HepG2 (cell line): ENCODE measurements around the gene CAMTA1. TPM values are rescaled to one million over a fixed set of nuclear protein-coding genes. Genes with fewer than 3 reads are reported as not detected.

ENCODE experiments used
- DMAP1 ChIP-seq: IDR thresholded peaks from 2 replicates; pipeline ENCODE4 v1.6.1; 2016
- FOSL1 ChIP-seq: sonication (generic); formaldehyde crosslinking; IDR thresholded peaks from 2 replicates; pipeline ENCODE4 v1.9.0; 2021; ENCODE audit warnings: missing genetic modification reagents, borderline replicate concordance
- GABPA ChIP-seq, 2 experiments: IDR thresholded peaks; 2 replicates each; pipeline ENCODE4 v1.6.1; 2011 to 2016; ENCODE audit warnings: low read depth in 2 of 2, low read length in 1 of 2, missing biosample characterization in 1 of 2, missing genetic modification characterization in 1 of 2
- IRX3 ChIP-seq: sonication (generic); formaldehyde crosslinking; IDR thresholded peaks from 2 replicates; pipeline ENCODE4 v1.8.1; 2023; ENCODE audit warnings: mild to moderate bottlenecking, low read depth, missing genetic modification reagents, borderline replicate concordance
- KLF16 ChIP-seq, 2 experiments: sonication (generic) in 1 of 2; formaldehyde crosslinking in 1 of 2; IDR thresholded peaks; 2 replicates each; pipeline versions ENCODE4 v1.6.1 to v1.8.0; 2016 to 2023; ENCODE audit warnings: missing genetic modification reagents in 2 of 2, missing compliant biosample characterization in 1 of 2
- KLF6 ChIP-seq: IDR thresholded peaks from 2 replicates; pipeline ENCODE4 v1.8.0; 2016; ENCODE audit warnings: missing biosample characterization, missing genetic modification reagents
- NFKBIZ ChIP-seq: IDR thresholded peaks from 2 replicates; pipeline ENCODE4 v1.6.1; 2018; ENCODE audit warnings: missing genetic modification reagents, missing compliant biosample characterization
- NR2F6 ChIP-seq, 2 experiments: IDR thresholded peaks; 2 replicates each; pipeline ENCODE4 v1.6.1; 2016; ENCODE audit warnings: antibody characterized with exemption in 1 of 2, mild to moderate bottlenecking in 1 of 2
- PLRG1 ChIP-seq: fragments of 450-650 bp; conservative IDR thresholded peaks from 2 replicates; pipeline ENCODE4 v1.6.1; 2016
- PRPF4 ChIP-seq: fragments of 200-400 bp; formaldehyde crosslinking; IDR thresholded peaks from 2 replicates; pipeline ENCODE4 v1.6.1; 2016; ENCODE audit warnings: low read length, low read depth; ENCODE audit not compliant: poor library complexity, severe bottlenecking
- RFX5 ChIP-seq: IDR thresholded peaks from 2 replicates; pipeline ENCODE4 v1.6.1; 2011; ENCODE audit warnings: low read depth, low read length, improper control_type of control experiment
- SUZ12 ChIP-seq: fragments of 150-350 bp; IDR thresholded peaks from 2 replicates; pipeline ENCODE4 v1.6.1; 2014; ENCODE audit warnings: low read depth, low read length
- TBX3 ChIP-seq: fragments of 450-650 bp; IDR thresholded peaks from 2 replicates; pipeline ENCODE4 v1.6.1; 2017; ENCODE audit warnings: antibody characterized with exemption, mild to moderate bottlenecking, inconsistent platforms, borderline replicate concordance
- ZNF10 ChIP-seq: sonication (generic); formaldehyde crosslinking; IDR thresholded peaks from 2 replicates; pipeline ENCODE4 v1.4.0; 2020; ENCODE audit warnings: mild to moderate bottlenecking, low read depth, missing genetic modification reagents, borderline replicate concordance
- ZNF468 ChIP-seq: sonication (generic); formaldehyde crosslinking; IDR thresholded peaks from 2 replicates; pipeline ENCODE4 v1.8.0; 2022; ENCODE audit warnings: mild to moderate bottlenecking, moderate library complexity, missing genetic modification reagents
- ZNF556 ChIP-seq: sonication (generic); formaldehyde crosslinking; IDR thresholded peaks from 2 replicates; pipeline ENCODE4 v1.4.0; 2020; ENCODE audit warnings: mild to moderate bottlenecking, missing genetic modification reagents, borderline replicate concordance
- ZSCAN22 ChIP-seq: sonication (generic); formaldehyde crosslinking; IDR thresholded peaks from 2 replicates; pipeline ENCODE4 v1.4.0; 2020; ENCODE audit warnings: mild to moderate bottlenecking, missing genetic modification reagents
- polyA plus RNA-seq, 8 experiments: library from polyadenylated mRNA; depleted of rRNA in 3 of 8; stranded (reverse) in 7 of 8; unstranded in 1 of 8; fragments of >200 nt; fragmentation: Illumina TruSeq in 4 of 8; extraction: Trizol in 4 of 8; gene quantifications; 2 replicates each; pipeline versions ENCODE4 v1.2.1 to v1.2.3, GENCODE V29; 2011 to 2016; ENCODE audit warnings: low read depth in 4 of 8, missing spikeins in 1 of 8, mixed read lengths in 1 of 8; ENCODE audit not compliant: insufficient read depth in 1 of 8
- total RNA-seq, 5 experiments: library from RNA; depleted of rRNA; stranded (reverse); fragments of >200 nt; fragmentation: Illumina TruSeq; extraction: Trizol; gene quantifications; 2 replicates each; pipeline ENCODE4 v1.2.3, GENCODE V29; 2016; ENCODE audit warnings: low read depth in 1 of 5
- TF ChIP-seq, protein P1 (sequence below): sonication (generic); formaldehyde crosslinking; IDR thresholded peaks from 2 replicates; pipeline ENCODE4 v1.9.0; 2021; ENCODE audit warnings: missing genetic modification reagents, borderline replicate concordance
- TF ChIP-seq, protein P2 (sequence below): sonication (generic); formaldehyde crosslinking; IDR thresholded peaks from 2 replicates; pipeline ENCODE4 v1.8.0; 2022; ENCODE audit warnings: mild to moderate bottlenecking, missing genetic modification reagents, borderline replicate concordance
- TF ChIP-seq, protein P3 (sequence below): sonication (generic); formaldehyde crosslinking; IDR thresholded peaks from 2 replicates; pipeline ENCODE4 v1.4.0; 2020; ENCODE audit warnings: mild to moderate bottlenecking, low read depth, missing genetic modification reagents
- TF ChIP-seq, protein P4 (sequence below): sonication (generic); formaldehyde crosslinking; IDR thresholded peaks from 2 replicates; pipeline ENCODE4 v1.5.0; 2020; ENCODE audit warnings: missing genetic modification reagents
- TF ChIP-seq, protein P5 (sequence below): sonication (generic); formaldehyde crosslinking; conservative IDR thresholded peaks from 2 replicates; pipeline ENCODE4 v1.8.0; 2022; ENCODE audit warnings: low read depth, missing genetic modification reagents

The CAMTA1 gene
- total and polyA plus RNA-seq, 2 of the 13 experiments (the other 11 are each of a cell fraction or from before 2014, with no cell fraction given), result 25.0 to 36.4 TPM

DNA sequence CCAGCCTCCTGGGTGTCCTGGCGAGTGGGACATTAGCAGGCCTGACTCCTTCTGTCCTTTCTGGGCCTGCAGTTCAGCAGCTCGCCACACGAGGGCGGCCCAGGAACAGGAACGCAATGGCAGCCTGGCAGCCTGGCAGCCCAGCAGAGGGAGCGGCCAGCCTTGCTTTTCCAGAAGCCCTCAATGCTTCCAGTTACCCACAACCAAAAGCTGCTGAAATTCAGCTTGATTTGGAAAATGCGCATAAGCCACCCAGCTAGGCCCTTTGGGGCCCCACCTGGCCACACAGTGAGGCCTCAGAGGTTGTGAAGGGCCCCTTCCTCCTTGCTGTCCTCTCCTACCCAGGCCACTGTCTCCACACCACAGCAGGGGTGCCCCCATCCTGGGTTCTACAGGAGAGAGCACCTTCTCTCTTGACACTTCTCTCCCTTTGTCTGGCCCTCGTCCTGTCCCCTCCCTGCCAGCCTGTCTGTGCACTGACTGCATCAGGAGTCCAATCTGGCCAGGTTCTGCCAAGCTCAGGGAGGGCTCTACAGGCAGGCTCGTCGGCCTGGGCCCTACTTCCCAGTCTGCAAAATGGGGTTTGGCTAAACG, 882.5 kb downstream of the CAMTA1 start (continued):
- no peak for TF ChIP-seq GABPA (IDR thresholded peaks at IDR 0.05; ENCODE audit: low read depth, low read length)
- TF ChIP-seq GABPA (CRISPR knock-in tag; IDR thresholded peaks at IDR 0.05; ENCODE audit: low read depth), result no peak
- no peak for TF ChIP-seq ZNF468
- TF ChIP-seq KLF6 (CRISPR knock-in tag), result no peak
- TF ChIP-seq IRX3 (CRISPR knock-in tag), result no peak
- no peak for TF ChIP-seq PLRG1
- TF ChIP-seq NR2F6 (IDR thresholded peaks at IDR 0.05), result no peak
- peak; percentile 52; the same call in 1 of the 2 replicates for TF ChIP-seq NR2F6 (CRISPR knock-in tag; IDR thresholded peaks at IDR 0.05)
- no peak for TF ChIP-seq DMAP1 (CRISPR knock-in tag)
- TF ChIP-seq ZNF556 (CRISPR knock-in tag), result no peak
- no peak; the same call in 1 of the 2 replicates for TF ChIP-seq SUZ12
- no peak for TF ChIP-seq FOSL1 (CRISPR knock-in tag)
- no peak for TF ChIP-seq ZSCAN22
- no peak for TF ChIP-seq NFKBIZ (CRISPR knock-in tag)
- TF ChIP-seq, protein P1, sequence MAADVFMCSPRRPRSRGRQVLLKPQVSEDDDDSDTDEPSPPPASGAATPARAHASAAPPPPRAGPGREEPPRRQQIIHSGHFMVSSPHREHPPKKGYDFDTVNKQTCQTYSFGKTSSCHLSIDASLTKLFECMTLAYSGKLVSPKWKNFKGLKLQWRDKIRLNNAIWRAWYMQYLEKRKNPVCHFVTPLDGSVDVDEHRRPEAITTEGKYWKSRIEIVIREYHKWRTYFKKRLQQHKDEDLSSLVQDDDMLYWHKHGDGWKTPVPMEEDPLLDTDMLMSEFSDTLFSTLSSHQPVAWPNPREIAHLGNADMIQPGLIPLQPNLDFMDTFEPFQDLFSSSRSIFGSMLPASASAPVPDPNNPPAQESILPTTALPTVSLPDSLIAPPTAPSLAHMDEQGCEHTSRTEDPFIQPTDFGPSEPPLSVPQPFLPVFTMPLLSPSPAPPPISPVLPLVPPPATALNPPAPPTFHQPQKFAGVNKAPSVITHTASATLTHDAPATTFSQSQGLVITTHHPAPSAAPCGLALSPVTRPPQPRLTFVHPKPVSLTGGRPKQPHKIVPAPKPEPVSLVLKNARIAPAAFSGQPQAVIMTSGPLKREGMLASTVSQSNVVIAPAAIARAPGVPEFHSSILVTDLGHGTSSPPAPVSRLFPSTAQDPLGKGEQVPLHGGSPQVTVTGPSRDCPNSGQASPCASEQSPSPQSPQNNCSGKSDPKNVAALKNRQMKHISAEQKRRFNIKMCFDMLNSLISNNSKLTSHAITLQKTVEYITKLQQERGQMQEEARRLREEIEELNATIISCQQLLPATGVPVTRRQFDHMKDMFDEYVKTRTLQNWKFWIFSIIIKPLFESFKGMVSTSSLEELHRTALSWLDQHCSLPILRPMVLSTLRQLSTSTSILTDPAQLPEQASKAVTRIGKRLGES (CRISPR knock-in tag), result no peak
- no peak for TF ChIP-seq RFX5
- TF ChIP-seq KLF16 (CRISPR knock-in tag; IDR thresholded peaks at IDR 0.05), result peak in 1 of 2 experiments; percentile 68; a peak in 1 of 4 replicates
- no peak for TF ChIP-seq ZNF10 (CRISPR knock-in tag)
- TF ChIP-seq PRPF4, result no peak
- TF ChIP-seq, protein P2, sequence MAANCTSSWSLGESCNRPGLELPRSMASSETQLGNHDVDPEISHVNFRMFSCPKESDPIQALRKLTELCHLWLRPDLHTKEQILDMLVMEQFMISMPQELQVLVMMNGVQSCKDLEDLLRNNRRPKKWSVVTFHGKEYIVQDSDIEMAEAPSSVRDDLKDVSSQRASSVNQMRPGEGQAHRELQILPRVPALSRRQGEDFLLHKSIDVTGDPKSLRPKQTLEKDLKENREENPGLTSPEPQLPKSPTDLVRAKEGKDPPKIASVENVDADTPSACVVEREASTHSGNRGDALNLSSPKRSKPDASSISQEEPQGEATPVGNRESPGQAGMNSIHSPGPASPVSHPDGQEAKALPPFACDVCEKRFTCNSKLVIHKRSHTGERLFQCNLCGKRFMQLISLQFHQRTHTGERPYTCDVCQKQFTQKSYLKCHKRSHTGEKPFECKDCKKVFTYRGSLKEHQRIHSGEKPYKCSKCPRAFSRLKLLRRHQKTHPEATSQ (CRISPR knock-in tag), result no peak
- TF ChIP-seq, protein P3, sequence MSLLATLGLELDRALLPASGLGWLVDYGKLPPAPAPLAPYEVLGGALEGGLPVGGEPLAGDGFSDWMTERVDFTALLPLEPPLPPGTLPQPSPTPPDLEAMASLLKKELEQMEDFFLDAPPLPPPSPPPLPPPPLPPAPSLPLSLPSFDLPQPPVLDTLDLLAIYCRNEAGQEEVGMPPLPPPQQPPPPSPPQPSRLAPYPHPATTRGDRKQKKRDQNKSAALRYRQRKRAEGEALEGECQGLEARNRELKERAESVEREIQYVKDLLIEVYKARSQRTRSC (CRISPR knock-in tag), result no peak
- TF ChIP-seq TBX3, result no peak
- TF ChIP-seq, protein P4, sequence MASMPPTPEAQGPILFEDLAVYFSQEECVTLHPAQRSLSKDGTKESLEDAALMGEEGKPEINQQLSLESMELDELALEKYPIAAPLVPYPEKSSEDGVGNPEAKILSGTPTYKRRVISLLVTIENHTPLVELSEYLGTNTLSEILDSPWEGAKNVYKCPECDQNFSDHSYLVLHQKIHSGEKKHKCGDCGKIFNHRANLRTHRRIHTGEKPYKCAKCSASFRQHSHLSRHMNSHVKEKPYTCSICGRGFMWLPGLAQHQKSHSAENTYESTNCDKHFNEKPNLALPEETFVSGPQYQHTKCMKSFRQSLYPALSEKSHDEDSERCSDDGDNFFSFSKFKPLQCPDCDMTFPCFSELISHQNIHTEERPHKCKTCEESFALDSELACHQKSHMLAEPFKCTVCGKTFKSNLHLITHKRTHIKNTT (CRISPR knock-in tag), result no peak
- TF ChIP-seq, protein P5, sequence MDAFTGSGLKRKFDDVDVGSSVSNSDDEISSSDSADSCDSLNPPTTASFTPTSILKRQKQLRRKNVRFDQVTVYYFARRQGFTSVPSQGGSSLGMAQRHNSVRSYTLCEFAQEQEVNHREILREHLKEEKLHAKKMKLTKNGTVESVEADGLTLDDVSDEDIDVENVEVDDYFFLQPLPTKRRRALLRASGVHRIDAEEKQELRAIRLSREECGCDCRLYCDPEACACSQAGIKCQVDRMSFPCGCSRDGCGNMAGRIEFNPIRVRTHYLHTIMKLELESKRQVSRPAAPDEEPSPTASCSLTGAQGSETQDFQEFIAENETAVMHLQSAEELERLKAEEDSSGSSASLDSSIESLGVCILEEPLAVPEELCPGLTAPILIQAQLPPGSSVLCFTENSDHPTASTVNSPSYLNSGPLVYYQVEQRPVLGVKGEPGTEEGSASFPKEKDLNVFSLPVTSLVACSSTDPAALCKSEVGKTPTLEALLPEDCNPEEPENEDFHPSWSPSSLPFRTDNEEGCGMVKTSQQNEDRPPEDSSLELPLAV (CRISPR knock-in tag), result no peak
